Brain microvascular endothelial cell (primary cell): Measurements from ENCODE around the gene DPEP1.

Experiments used
- DNase-seq: peaks from one replicate; pipeline ENCODE4 v3.0.0-alpha.2; 2020
- H3K27ac ChIP-seq: fragments of 250-450 bp; sonication (Bioruptor Pico); 2 replicates; pipeline ENCODE4 v1.5.1; 2020; ENCODE audit warnings: mild to moderate bottlenecking, moderate library complexity
- H3K27me3 ChIP-seq: fragments of 250-450 bp; sonication (Bioruptor Pico); replicated peaks from 2 replicates; pipeline ENCODE4 v1.5.1; 2020; ENCODE audit warnings: mild to moderate bottlenecking
- H3K36me3 ChIP-seq: fragments of 250-450 bp; sonication (Bioruptor Pico); replicated peaks from 2 replicates; pipeline ENCODE4 v1.5.1; 2020; ENCODE audit warnings: mild to moderate bottlenecking
- H3K4me3 ChIP-seq: 2 replicates; pipeline ENCODE4 v1.5.1; 2011; ENCODE audit warnings: low read depth, mild to moderate bottlenecking, control low read depth, low read length, moderate library complexity
- CTCF ChIP-seq: IDR thresholded peaks from 2 replicates; pipeline ENCODE4 v1.5.1; 2011; ENCODE audit warnings: low read depth, mild to moderate bottlenecking, moderate library complexity, low read length, control low read depth, inconsistent platforms; ENCODE audit errors: missing control alignments
- in situ Hi-C: cut with HindIII; loops from 2 replicates; pipeline ENCODE4 v1.10.0; 2017; ENCODE audit warnings: low sequenced_read_pairs, low pct_ligation_motif_present

Gene DPEP1

GRCh38 chr16:89643769-89644300 lies 30.4 kb downstream of the DPEP1 start:
- H3K36me3 ChIP-seq: peaks cover 29% of the 10 kb centered on the region
- DNase-seq: no peak
- no peak for TF ChIP-seq CTCF
- H3K27ac ChIP-seq: no peak overlapping the region
- in situ Hi-C loops: no loop called here
- no peaks in the 10 kb centered on the region for H3K27me3 ChIP-seq
- no peak overlapping the region for H3K4me3 ChIP-seq

DNA sequence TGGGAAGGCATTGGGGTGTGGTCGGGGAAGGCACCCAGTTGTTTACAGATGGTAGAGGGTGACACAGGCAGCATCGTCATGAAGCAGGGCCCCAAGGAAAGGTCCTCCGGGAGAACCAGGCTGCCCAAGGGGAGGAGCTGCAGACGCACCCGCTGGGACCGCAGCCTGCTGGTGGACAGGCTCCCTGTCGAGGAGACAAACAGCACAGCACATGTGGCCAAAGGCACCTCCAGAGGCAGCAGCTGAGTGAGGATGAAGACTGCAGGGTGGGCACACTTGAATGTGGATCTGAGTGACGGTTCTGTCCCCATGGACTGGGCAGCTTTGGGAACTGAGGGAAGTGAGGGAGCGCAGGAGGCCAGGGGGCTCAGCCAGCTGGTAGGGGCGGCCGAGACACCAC lies 31.7 kb downstream of the DPEP1 start:
- TF ChIP-seq CTCF: no peak
- no peaks in the 10 kb centered on the region for H3K27me3 ChIP-seq
- H3K27ac ChIP-seq: no peak overlapping the region
- H3K4me3 ChIP-seq: no peak overlapping the region
- in situ Hi-C loops: no loop called here
- no peak for DNase-seq
- peaks cover 34% of the 10 kb centered on the region for H3K36me3 ChIP-seq

DNA sequence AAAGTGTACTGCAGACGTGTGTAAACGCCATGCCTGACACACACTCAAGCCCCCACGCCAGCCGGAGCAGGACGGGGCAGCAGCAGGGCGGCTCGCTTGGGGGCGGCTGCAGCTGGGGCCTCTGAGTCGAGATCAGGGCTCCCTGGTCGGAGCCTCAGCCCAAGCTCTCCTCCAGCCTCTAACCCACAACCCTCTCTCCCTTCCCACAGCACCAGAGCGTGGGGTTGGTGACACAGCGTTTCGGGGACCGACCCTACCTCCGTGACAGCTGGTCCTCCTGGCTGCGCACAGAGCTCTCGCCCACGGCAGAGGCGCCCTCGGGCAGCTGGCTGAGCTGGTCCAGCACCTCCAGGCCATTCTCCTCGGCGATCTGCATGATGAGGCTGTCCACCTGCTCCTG lies 32.8 kb downstream of the DPEP1 start:
- no peak for TF ChIP-seq CTCF
- Histone ChIP-seq H3K27ac (no peak overlapping the region), H3K36me3 (peaks cover 44% of the 10 kb centered on the region), H3K4me3 (no peak overlapping the region), H3K27me3 (no peaks in the 10 kb centered on the region)
- DNase-seq: no peak
- in situ Hi-C loops: no loop called here

DNA sequence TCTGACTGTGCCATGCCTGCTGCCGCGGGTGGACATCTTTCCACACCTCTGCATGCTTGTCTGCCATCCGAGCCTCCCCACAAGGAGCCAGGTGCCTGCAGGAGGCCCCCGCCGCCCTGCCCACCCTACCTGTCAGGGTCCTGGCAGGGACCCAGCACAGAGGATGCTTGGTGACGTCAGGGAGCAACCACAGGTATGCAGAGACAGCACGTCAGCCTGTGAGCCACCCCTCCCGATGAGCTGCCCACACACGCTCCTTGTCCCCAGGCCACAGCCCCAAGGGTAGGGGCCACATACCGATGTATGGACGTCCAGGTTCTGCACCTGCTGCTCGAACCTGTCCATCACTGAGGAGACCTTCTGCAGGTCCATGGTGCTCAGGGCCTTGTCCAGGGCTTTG lies 33.5 kb downstream of the DPEP1 start:
- TF ChIP-seq CTCF: no peak
- no peak for DNase-seq
- Histone ChIP-seq H3K27me3 (no peaks in the 10 kb centered on the region), H3K36me3 (peaks cover 44% of the 10 kb centered on the region), H3K27ac (no peak overlapping the region), H3K4me3 (no peak overlapping the region)
- in situ Hi-C loops: no loop called here

DNA sequence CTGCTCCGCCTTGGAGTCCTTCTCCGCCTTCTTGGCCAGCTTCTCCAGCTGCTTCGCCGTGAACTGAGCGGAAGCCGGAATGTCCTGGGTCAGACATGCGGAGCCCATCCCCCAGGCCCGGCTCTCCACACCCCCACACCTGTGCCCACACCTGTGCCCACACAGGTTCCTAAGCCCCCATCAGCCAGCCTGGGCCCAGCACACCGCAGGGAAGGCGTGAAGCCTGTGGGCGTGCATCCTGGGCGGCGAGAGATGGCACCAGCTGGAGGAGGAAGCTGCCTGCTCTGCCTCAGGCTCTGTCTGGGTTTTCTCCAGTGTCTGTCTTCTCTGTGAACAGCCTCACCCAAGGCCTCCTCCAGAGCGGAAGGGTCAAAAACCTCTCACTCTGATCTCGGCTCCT lies 38.1 kb downstream of the DPEP1 start:
- H3K36me3 ChIP-seq: peaks cover 22% of the 10 kb centered on the region
- TF ChIP-seq CTCF: no peak
- in situ Hi-C loops: no loop called here

DNA sequence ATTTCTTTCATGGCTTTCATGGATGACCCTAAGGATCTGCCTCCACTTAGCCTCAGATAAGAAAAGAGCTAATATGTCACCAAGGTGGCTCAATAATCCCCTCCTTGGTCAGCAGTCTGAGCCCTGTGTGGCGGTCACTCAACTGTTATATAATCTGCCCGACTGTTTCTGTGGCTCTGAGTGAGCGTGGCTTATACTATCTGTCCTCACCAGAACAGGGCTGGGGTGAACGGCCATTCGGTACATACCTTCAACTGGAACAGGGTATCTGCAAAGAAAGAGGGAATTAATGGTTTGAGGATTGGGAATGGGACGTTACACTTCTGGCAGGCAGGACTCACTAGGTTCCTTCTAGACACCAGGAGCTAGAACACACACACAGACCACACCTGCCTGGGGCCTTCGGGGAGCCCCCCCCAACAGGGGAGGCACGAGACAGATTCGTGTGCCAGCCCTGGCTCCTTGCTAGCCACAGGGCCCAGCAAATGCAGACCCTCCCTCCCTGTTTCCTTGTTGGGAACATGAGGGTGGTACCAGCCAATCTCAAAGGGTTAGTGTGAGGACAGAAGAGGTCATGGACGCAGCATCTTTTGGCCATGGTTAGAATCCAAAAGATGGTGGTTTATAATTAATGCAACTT lies 40.3 kb downstream of the DPEP1 start:
- no peak for DNase-seq
- in situ Hi-C loops: no loop called here

More for the DNA sequence above, 38.1 kb downstream of the DPEP1 start:
- Histone ChIP-seq H3K27ac (no peak overlapping the region), H3K4me3 (no peak overlapping the region), H3K27me3 (no peaks in the 10 kb centered on the region)
- no peak for DNase-seq

More for the DNA sequence above, 40.3 kb downstream of the DPEP1 start:
- TF ChIP-seq CTCF: no peak
- Histone ChIP-seq H3K4me3 (no peak overlapping the region), H3K27ac (no peak overlapping the region), H3K36me3 (peaks cover 14% of the 10 kb centered on the region), H3K27me3 (no peaks in the 10 kb centered on the region)
